Ovary (tissue), 1 donor: ENCODE measurements around the gene SCGB3A2.

Source experiments
- EP300 ChIP-seq: sonication (generic); formaldehyde crosslinking; IDR thresholded peaks from one replicate; pipeline ENCODE4 v1.6.1; 2017; ENCODE audit warnings: antibody characterized with exemption
- POLR2A ChIP-seq: fragments of 450-650 bp; IDR thresholded peaks from one replicate; pipeline ENCODE4 v1.6.1; 2017; ENCODE audit warnings: antibody characterized with exemption, mild to moderate bottlenecking, moderate library complexity

GRCh38 chr5:147918899-147919298 is 40.4 kb downstream of the SCGB3A2 start:
- TF ChIP-seq POLR2A, result no peak
- no peak for TF ChIP-seq EP300
